Hematopoietic multipotent progenitor cell treated with erythropoietin and hydrocortisone succinate and interleukin-3 and kit ligand, for 8 days (in vitro differentiated cells): ENCODE measurements around the gene UBE2F.

Experiments used
- DNase-seq: peaks from one replicate; pipeline ENCODE4 v3.0.0-alpha.2; 2015

UBE2F gene

GRCh38 chr2:237966565-237967462 lies at the start of gene UBE2F:
TSS of gene UBE2F (plus strand) at chr2:237967014. CDS start at chr2:237973108, 6,094 bp downstream.
- peak; percentile 96 for DNase-seq

GRCh38 chr2:237917696-237918374 lies 49.0 kb upstream of the UBE2F start:
- no peak for DNase-seq

GRCh38 chr2:237919593-237919992 lies 47.2 kb upstream of the UBE2F start:
- no peak for DNase-seq

- DNase-seq = no peak
These were observed 46.1 kb upstream of the UBE2F start for GRCh38 chr2:237920673-237921072.

GRCh38 chr2:237921967-237922492 lies 44.8 kb upstream of the UBE2F start:
- no peak for DNase-seq

GRCh38 chr2:237922641-237923361 lies 44.0 kb upstream of the UBE2F start:
- no peak for DNase-seq

- peak; percentile 80 for DNase-seq
These were observed 43.2 kb upstream of the UBE2F start for GRCh38 chr2:237923481-237924163.

GRCh38 chr2:237924164-237924534 lies 42.7 kb upstream of the UBE2F start:
- DNase-seq = no peak

GRCh38 chr2:237927135-237927534 lies 39.7 kb upstream of the UBE2F start:
- DNase-seq = no peak

- no peak for DNase-seq
These were observed 38.8 kb upstream of the UBE2F start for GRCh38 chr2:237927986-237928385.

- DNase-seq = no peak
These were observed 36.8 kb upstream of the UBE2F start for GRCh38 chr2:237929979-237930378.

GRCh38 chr2:237931205-237931721 lies 35.6 kb upstream of the UBE2F start:
- DNase-seq = no peak

- no peak for DNase-seq
These were observed 34.1 kb upstream of the UBE2F start for GRCh38 chr2:237932731-237933131.

GRCh38 chr2:237934186-237934585 lies 32.6 kb upstream of the UBE2F start:
- DNase-seq = no peak

- DNase-seq = no peak
These were observed 30.9 kb upstream of the UBE2F start for GRCh38 chr2:237935740-237936452.

- no peak for DNase-seq
These were observed 27.6 kb upstream of the UBE2F start for GRCh38 chr2:237939251-237939650.

GRCh38 chr2:237940828-237941227 lies 26.0 kb upstream of the UBE2F start:
- no peak for DNase-seq

- no peak for DNase-seq
These were observed 25.6 kb upstream of the UBE2F start for GRCh38 chr2:237941239-237941638.

- peak; percentile 76 for DNase-seq
These were observed 24.3 kb upstream of the UBE2F start for GRCh38 chr2:237942513-237942899.

GRCh38 chr2:237943395-237944094 lies 23.3 kb upstream of the UBE2F start:
- peak; percentile 38 for DNase-seq

- DNase-seq = peak; percentile 24
These were observed 22.5 kb upstream of the UBE2F start for GRCh38 chr2:237944302-237944701.
